ENCODE data around the gene CABYR.

GRCh38 chr18:24168496-24168895, 29.6 kb downstream of the CABYR start:
- TF ChIP-seq POLR2A (IDR thresholded peaks at IDR 0.05), result no peak
- TF ChIP-seq CTCF (IDR thresholded peaks at IDR 0.05), result no peak
- TF ChIP-seq EP300 (IDR thresholded peaks at IDR 0.05), result no peak
